ENCODE data around the gene PKP4.

PKP4 gene

GRCh38 chr2:158478237-158478636 is 21.5 kb downstream of the PKP4 start:
- H3K4me3 ChIP-seq (ENCODE audit: severe bottlenecking), result no peak overlapping the region

GRCh38 chr2:158478816-158479215 is 22.1 kb downstream of the PKP4 start:
- Histone ChIP-seq H3K27me3 (ENCODE audit: insufficient read depth, poor library complexity, severe bottlenecking) (no peaks in the 10 kb centered on the region), H3K36me3 (ENCODE audit: low read depth) (peaks cover 11% of the 10 kb centered on the region; the same call in 1 of the 2 replicates), H3K27ac (ENCODE audit: poor library complexity, severe bottlenecking) (no peak overlapping the region), H3K4me3 (ENCODE audit: severe bottlenecking) (no peak overlapping the region), H3K4me1 (ENCODE audit: insufficient read depth, poor library complexity, severe bottlenecking) (peaks cover 11% of the 10 kb centered on the region), H3K9me3 (ENCODE audit: severe bottlenecking) (no peaks in the 10 kb centered on the region)
- TF ChIP-seq CTCF (IDR thresholded peaks at IDR 0.05; ENCODE audit: poor library complexity, severe bottlenecking), result no peak
- no peak for ATAC-seq (ENCODE audit: low read depth)
- DNase-seq (ENCODE audit: low spot score), result no peak

More at GRCh38 chr2:158478237-158478636, 21.5 kb downstream of the PKP4 start:
- no peak for ATAC-seq (ENCODE audit: low read depth)
- H3K9me3 ChIP-seq (ENCODE audit: severe bottlenecking), result no peaks in the 10 kb centered on the region
- DNase-seq (ENCODE audit: low spot score), result no peak
- H3K27ac ChIP-seq (ENCODE audit: poor library complexity, severe bottlenecking), result no peak overlapping the region
- H3K36me3 ChIP-seq (ENCODE audit: low read depth), result peaks cover 11% of the 10 kb centered on the region; the same call in 1 of the 2 replicates
- H3K4me1 ChIP-seq (ENCODE audit: insufficient read depth, poor library complexity, severe bottlenecking), result peaks cover 11% of the 10 kb centered on the region
- H3K27me3 ChIP-seq (ENCODE audit: insufficient read depth, poor library complexity, severe bottlenecking), result no peaks in the 10 kb centered on the region
- TF ChIP-seq CTCF (IDR thresholded peaks at IDR 0.05; ENCODE audit: poor library complexity, severe bottlenecking), result no peak

- no peak for TF ChIP-seq CTCF (IDR thresholded peaks at IDR 0.05; ENCODE audit: poor library complexity, severe bottlenecking)
- DNase-seq (ENCODE audit: low spot score) (no peak), ATAC-seq (ENCODE audit: low read depth) (no peak)
- no peak overlapping the region for H3K27ac ChIP-seq (ENCODE audit: poor library complexity, severe bottlenecking)
- no peaks in the 10 kb centered on the region for H3K27me3 ChIP-seq (ENCODE audit: insufficient read depth, poor library complexity, severe bottlenecking)
- peaks cover 15% of the 10 kb centered on the region; the same call in 1 of the 2 replicates for H3K36me3 ChIP-seq (ENCODE audit: low read depth)
- H3K4me3 ChIP-seq (ENCODE audit: severe bottlenecking), result no peak overlapping the region
- peaks cover 17% of the 10 kb centered on the region for H3K4me1 ChIP-seq (ENCODE audit: insufficient read depth, poor library complexity, severe bottlenecking)
- H3K9me3 ChIP-seq (ENCODE audit: severe bottlenecking), result no peaks in the 10 kb centered on the region
These were observed 24.4 kb downstream of the PKP4 start for GRCh38 chr2:158481116-158481515.

GRCh38 chr2:158482594-158482993 is 25.8 kb downstream of the PKP4 start:
- H3K27me3 ChIP-seq (ENCODE audit: insufficient read depth, poor library complexity, severe bottlenecking), result no peaks in the 10 kb centered on the region
- ATAC-seq (ENCODE audit: low read depth) (no peak), DNase-seq (ENCODE audit: low spot score) (no peak)
- no peak overlapping the region for H3K4me3 ChIP-seq (ENCODE audit: severe bottlenecking)
- no peak for TF ChIP-seq CTCF (IDR thresholded peaks at IDR 0.05; ENCODE audit: poor library complexity, severe bottlenecking)
- peaks cover 15% of the 10 kb centered on the region; the same call in 1 of the 2 replicates for H3K36me3 ChIP-seq (ENCODE audit: low read depth)
- no peaks in the 10 kb centered on the region for H3K9me3 ChIP-seq (ENCODE audit: severe bottlenecking)
- peak overlapping the region; percentile 14 for H3K27ac ChIP-seq (ENCODE audit: poor library complexity, severe bottlenecking)
- H3K4me1 ChIP-seq (ENCODE audit: insufficient read depth, poor library complexity, severe bottlenecking), result peaks cover 29% of the 10 kb centered on the region

DNA sequence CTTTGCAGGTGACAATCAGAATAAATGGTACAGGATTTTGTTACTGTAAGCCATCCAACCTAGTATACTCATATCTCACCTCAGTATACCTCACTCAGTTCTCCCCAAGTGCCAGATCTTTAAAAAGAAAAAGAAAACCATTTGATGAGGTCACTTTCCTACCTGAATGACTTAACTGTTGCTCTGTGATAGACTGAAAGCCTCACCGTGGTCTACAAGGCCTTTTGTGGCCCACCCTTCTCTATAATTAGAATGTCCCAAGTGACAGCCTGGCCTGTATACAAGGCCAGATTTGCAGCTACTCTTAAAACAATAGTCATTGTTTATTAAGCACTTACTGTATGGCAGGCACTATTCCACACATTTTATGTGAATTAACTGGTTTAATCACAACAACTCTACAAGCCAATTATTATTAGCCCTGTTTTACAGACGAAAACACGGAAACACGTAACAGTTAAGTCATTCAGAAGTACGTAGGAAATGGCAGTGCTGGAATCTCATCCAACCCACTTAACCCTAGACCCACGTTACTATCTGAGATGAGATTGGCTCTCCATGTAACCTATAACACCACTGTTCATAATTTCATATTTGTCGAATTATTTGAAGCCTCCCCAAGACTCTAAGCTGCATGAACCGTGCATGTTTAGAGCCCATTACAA is 28.3 kb downstream of the PKP4 start:
- Histone ChIP-seq H3K27ac (ENCODE audit: poor library complexity, severe bottlenecking) (no peak overlapping the region), H3K36me3 (ENCODE audit: low read depth) (0 out of 2 replicates have a peak, but pooled peaks cover 10% of the 10 kb centered on the region), H3K27me3 (ENCODE audit: insufficient read depth, poor library complexity, severe bottlenecking) (no peaks in the 10 kb centered on the region), H3K9me3 (ENCODE audit: severe bottlenecking) (no peaks in the 10 kb centered on the region), H3K4me1 (ENCODE audit: insufficient read depth, poor library complexity, severe bottlenecking) (peaks cover 30% of the 10 kb centered on the region), H3K4me3 (ENCODE audit: severe bottlenecking) (no peak overlapping the region)
- DNase-seq (ENCODE audit: low spot score) (no peak), ATAC-seq (ENCODE audit: low read depth) (no peak)
- no peak for TF ChIP-seq CTCF (IDR thresholded peaks at IDR 0.05; ENCODE audit: poor library complexity, severe bottlenecking)

Measured in RWPE2 (cell line).